GM21390 (cell line): ENCODE results near the gene UGT2A2.

Experiments used
- ATAC-seq: cut with Tn5 transposase; IDR thresholded peaks from one replicate; pipeline ENCODE4 v1.9.1; 2021; ENCODE audit not compliant: unreplicated experiment

Gene UGT2A2

DNA sequence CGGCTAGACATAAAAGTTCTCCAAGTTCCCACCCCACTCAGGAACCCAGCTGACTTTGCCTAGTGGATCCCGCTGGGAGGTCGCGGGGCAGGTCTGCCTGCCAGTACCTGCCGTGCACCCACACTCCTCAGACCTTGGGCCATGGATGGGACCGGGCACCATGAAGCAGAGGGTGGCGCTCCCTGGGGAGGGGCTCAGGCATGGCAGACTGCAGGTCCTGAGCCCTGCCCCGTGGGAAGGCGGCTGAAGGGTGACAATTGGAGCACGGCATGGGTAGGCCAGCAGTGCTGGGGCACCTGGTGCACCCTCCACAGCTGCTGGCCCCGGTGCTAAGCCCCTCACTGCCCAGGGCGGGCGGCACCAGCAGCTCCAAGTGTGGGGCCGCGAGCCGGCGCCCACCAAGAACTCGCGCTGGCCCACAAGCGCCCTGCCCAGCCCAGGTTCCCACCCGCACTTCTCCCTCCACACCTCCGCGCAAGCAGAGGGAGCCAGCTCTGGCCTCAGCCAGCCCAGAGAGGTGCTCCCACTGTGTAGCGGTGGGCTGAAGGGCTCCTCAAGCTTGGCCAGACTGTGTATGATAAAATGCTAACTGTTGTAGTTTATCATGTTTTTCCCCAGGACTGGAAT, 63.1 kb downstream of the UGT2A2 start:
- ATAC-seq: no peak

- ATAC-seq: no peak
These were observed 70.7 kb downstream of the UGT2A2 start for GRCh38 chr4:69568787-69569186.

DNA sequence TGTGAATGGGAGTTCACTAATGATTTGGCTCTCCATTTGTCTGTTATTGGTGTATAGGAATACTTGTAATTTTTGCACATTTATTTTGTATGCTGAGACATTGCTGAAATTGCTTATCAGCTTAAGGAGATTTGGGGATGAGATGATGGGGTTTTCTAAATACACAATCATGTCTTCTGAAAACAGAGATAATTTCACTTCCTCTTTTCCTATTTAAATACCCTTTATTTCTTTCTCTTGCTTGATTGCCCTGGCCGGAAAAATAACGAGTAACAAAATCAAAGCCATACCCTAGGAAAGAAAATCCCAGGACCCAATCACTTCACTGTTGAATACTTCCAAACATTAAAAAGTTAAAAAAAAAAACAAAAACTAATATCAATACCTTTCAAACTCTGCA, 76.0 kb downstream of the UGT2A2 start:
- ATAC-seq: no peak

DNA sequence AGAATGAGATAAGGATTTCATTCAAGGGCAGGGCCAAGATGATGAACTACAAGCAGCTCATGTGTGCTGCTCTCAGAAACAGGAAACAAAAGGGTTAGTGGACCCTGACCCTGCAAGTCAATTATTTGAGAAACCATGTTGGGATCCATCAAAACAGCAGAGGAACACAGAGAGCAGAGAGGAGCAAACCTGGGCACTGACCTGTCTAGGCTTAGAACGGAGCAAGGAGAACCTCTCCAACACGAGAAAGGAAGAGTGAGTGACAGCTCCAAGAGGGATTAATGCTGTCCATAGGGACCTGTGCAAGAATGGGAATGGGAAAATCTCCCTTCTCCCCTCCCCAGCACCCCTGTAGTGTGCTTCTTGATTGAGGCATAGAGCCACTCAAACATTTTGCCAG, 89.8 kb downstream of the UGT2A2 start:
- no peak for ATAC-seq

GRCh38 chr4:69546134-69546765, 93.2 kb downstream of the UGT2A2 start:
- no peak for ATAC-seq
